Measurements from ENCODE around the gene SHISA9.

DNA sequence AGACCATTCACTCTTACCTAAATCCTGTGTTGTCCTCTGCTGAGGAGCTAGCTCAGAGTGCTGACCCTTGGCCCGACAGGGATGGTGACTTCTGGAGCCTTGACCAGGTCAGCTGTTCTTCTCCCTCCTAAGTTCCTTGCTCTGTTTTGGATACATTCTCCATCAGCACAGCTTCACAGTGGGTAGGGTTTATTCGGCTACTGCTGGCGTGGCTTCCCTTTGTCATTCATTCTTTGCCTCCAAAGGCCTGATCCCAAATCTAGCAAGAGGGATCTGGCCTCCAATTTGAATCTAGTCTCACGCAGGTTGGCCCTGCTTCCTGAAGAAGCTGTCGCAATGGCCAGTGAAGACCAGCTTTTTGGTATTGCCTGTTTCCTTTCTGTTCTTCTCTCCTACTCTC lies 116.6 kb downstream of the SHISA9 start:
- TF ChIP-seq, protein P1, sequence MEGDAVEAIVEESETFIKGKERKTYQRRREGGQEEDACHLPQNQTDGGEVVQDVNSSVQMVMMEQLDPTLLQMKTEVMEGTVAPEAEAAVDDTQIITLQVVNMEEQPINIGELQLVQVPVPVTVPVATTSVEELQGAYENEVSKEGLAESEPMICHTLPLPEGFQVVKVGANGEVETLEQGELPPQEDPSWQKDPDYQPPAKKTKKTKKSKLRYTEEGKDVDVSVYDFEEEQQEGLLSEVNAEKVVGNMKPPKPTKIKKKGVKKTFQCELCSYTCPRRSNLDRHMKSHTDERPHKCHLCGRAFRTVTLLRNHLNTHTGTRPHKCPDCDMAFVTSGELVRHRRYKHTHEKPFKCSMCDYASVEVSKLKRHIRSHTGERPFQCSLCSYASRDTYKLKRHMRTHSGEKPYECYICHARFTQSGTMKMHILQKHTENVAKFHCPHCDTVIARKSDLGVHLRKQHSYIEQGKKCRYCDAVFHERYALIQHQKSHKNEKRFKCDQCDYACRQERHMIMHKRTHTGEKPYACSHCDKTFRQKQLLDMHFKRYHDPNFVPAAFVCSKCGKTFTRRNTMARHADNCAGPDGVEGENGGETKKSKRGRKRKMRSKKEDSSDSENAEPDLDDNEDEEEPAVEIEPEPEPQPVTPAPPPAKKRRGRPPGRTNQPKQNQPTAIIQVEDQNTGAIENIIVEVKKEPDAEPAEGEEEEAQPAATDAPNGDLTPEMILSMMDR (IDR thresholded peaks at IDR 0.05) = no peak
- no peak for TF ChIP-seq ZFX (IDR thresholded peaks at IDR 0.05; ENCODE audit: borderline replicate concordance)

Data from 22Rv1 (cell line).